HL-60 (cell line): ENCODE data around the gene HOXC5.

Experiments
- POLR2AphosphoS5 ChIP-seq: IDR thresholded peaks from 2 replicates; pipeline ENCODE4 v1.6.1; 2012; ENCODE audit warnings: low read depth
- SPI1 ChIP-seq: IDR thresholded peaks from 2 replicates; pipeline ENCODE4 v1.6.1; 2012; ENCODE audit warnings: low read depth, mild to moderate bottlenecking, borderline replicate concordance
- TF ChIP-seq, protein P1 (sequence below): IDR thresholded peaks from one replicate; pipeline ENCODE4 v1.5.1; 2011; ENCODE audit warnings: low read length, control low read depth, inconsistent platforms; ENCODE audit not compliant: insufficient read depth
- TF ChIP-seq, protein P2 (sequence below): IDR thresholded peaks from 2 replicates; pipeline ENCODE4 v1.6.1; 2012; ENCODE audit warnings: low read depth; ENCODE audit not compliant: insufficient replicate concordance

DNA sequence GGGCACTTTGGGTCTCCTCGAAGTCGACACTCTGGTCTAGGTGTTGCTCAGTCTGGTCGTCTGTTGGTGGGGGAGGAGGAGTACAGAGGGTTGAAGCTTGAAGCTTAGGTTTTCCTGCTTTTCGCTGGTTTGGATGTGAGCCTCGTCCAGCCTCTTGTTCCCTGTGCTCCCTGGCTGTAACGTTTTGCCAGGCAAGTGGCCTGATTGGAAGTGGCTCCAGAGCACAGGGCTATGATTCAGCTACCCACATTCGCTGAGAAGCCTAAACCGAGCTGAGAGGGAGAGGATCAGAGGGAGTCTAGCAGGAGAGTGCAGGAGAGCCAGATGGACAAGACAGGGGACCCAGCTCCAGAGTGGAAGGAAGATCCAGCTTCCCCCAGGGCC is 41.8 kb upstream of the HOXC5 start:
- TF ChIP-seq, protein P1, sequence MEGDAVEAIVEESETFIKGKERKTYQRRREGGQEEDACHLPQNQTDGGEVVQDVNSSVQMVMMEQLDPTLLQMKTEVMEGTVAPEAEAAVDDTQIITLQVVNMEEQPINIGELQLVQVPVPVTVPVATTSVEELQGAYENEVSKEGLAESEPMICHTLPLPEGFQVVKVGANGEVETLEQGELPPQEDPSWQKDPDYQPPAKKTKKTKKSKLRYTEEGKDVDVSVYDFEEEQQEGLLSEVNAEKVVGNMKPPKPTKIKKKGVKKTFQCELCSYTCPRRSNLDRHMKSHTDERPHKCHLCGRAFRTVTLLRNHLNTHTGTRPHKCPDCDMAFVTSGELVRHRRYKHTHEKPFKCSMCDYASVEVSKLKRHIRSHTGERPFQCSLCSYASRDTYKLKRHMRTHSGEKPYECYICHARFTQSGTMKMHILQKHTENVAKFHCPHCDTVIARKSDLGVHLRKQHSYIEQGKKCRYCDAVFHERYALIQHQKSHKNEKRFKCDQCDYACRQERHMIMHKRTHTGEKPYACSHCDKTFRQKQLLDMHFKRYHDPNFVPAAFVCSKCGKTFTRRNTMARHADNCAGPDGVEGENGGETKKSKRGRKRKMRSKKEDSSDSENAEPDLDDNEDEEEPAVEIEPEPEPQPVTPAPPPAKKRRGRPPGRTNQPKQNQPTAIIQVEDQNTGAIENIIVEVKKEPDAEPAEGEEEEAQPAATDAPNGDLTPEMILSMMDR, result no peak
- TF ChIP-seq POLR2AphosphoS5 (no peak), SPI1 (no peak)
- TF ChIP-seq, protein P2, sequence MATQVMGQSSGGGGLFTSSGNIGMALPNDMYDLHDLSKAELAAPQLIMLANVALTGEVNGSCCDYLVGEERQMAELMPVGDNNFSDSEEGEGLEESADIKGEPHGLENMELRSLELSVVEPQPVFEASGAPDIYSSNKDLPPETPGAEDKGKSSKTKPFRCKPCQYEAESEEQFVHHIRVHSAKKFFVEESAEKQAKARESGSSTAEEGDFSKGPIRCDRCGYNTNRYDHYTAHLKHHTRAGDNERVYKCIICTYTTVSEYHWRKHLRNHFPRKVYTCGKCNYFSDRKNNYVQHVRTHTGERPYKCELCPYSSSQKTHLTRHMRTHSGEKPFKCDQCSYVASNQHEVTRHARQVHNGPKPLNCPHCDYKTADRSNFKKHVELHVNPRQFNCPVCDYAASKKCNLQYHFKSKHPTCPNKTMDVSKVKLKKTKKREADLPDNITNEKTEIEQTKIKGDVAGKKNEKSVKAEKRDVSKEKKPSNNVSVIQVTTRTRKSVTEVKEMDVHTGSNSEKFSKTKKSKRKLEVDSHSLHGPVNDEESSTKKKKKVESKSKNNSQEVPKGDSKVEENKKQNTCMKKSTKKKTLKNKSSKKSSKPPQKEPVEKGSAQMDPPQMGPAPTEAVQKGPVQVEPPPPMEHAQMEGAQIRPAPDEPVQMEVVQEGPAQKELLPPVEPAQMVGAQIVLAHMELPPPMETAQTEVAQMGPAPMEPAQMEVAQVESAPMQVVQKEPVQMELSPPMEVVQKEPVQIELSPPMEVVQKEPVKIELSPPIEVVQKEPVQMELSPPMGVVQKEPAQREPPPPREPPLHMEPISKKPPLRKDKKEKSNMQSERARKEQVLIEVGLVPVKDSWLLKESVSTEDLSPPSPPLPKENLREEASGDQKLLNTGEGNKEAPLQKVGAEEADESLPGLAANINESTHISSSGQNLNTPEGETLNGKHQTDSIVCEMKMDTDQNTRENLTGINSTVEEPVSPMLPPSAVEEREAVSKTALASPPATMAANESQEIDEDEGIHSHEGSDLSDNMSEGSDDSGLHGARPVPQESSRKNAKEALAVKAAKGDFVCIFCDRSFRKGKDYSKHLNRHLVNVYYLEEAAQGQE, result no peak
